Body of pancreas (tissue), 4 donors: Measurements from ENCODE around the gene TBRG1.

Experiments used
- POLR2A ChIP-seq, 3 donors: fragments of 450-650 bp; IDR thresholded peaks; one replicate each; pipeline ENCODE4 v1.6.1; 2016; ENCODE audit warnings: antibody characterized with exemption in 3 of 3, mild to moderate bottlenecking in 2 of 3
- TF ChIP-seq, protein P1 (sequence below), 7 experiments: fragments of 450-650 bp in 4 of 7; fragments of 200-600 bp in 3 of 7; sonication (generic) in 3 of 7; IDR thresholded peaks; one replicate each; pipeline ENCODE4 v1.5.1; 2016 to 2019; ENCODE audit warnings: antibody characterized with exemption in 7 of 7

DNA sequence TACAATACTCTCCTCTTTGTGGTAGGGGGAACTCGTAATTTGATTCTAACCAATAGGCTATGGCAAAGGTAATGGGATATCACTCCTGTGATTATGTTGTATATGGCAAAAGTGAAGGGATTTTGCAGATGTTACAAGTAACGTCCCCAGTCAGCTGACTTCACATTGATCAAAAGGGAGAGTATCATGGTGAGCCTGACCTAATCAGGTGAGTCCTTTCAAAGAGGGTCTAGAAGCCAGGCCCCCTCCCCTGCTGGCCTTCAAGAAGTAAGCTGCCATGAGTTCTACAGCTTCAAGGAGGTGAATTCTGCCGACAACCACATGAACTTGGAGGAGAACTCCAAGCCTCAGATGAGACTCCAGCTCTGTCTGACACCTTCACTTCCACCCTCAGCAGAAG is 20.0 kb downstream of the TBRG1 start:
- TF ChIP-seq, protein P1, sequence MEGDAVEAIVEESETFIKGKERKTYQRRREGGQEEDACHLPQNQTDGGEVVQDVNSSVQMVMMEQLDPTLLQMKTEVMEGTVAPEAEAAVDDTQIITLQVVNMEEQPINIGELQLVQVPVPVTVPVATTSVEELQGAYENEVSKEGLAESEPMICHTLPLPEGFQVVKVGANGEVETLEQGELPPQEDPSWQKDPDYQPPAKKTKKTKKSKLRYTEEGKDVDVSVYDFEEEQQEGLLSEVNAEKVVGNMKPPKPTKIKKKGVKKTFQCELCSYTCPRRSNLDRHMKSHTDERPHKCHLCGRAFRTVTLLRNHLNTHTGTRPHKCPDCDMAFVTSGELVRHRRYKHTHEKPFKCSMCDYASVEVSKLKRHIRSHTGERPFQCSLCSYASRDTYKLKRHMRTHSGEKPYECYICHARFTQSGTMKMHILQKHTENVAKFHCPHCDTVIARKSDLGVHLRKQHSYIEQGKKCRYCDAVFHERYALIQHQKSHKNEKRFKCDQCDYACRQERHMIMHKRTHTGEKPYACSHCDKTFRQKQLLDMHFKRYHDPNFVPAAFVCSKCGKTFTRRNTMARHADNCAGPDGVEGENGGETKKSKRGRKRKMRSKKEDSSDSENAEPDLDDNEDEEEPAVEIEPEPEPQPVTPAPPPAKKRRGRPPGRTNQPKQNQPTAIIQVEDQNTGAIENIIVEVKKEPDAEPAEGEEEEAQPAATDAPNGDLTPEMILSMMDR (IDR thresholded peaks at IDR 0.05): no peak
- no peak for TF ChIP-seq POLR2A (IDR thresholded peaks at IDR 0.05)
